HG02678 (cell line): ENCODE measurements around the gene SMCP.
A peak's percentile ranks its signal among the peaks of the same experiment; 100 is the strongest.

Experiments used
- ATAC-seq: cut with Tn5 transposase; IDR thresholded peaks from one replicate; pipeline ENCODE4 v1.9.1; 2021; ENCODE audit warnings: mild to moderate bottlenecking, moderate library complexity; ENCODE audit not compliant: unreplicated experiment

The SMCP gene, protein sequence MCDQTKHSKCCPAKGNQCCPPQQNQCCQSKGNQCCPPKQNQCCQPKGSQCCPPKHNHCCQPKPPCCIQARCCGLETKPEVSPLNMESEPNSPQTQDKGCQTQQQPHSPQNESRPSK

DNA sequence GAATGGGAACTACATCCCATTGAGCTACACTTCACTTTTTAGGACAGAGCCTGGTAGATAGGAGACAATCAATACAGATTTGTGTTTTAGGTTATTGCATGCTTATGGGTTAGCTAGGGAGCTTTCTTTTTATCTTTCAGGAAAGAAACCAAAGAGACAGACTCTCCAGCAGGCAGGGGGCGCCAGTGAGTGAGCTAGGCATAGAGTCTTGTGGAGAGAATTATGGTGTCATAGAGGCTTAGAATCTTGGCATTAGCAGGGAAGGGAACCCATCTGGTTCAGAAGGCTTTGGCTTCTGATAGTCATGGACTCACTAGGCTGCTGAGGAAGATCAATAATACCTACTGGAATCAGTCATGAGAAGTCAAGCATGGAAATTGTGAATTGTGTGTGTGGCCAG, at the start of gene SMCP:
Gene SMCP (plus strand): TSS at position 281 of the 400 bp plus-strand sequence. CDS start 6,101 bp downstream, outside the sequence.
- ATAC-seq, result no peak

DNA sequence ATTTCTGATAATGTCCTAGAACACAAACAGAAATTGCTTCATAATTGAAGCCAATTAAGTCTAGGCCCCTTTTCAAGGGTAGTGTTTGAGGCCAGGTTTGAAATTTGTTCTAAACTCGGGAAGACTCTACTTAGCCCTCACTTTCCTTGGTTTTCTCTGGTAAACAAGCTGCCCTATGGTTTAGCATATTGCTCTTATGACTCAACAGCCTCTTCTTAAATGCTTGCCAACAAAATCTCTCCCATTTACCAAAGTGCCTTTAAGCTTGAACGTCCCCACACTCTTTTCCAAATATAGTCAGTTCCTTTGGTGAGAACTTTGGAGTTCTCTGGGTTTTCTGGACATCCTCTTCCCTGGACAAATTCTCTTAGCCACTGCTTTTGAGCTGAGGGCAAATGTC, 41.3 kb upstream of the SMCP start:
- ATAC-seq, result no peak

DNA sequence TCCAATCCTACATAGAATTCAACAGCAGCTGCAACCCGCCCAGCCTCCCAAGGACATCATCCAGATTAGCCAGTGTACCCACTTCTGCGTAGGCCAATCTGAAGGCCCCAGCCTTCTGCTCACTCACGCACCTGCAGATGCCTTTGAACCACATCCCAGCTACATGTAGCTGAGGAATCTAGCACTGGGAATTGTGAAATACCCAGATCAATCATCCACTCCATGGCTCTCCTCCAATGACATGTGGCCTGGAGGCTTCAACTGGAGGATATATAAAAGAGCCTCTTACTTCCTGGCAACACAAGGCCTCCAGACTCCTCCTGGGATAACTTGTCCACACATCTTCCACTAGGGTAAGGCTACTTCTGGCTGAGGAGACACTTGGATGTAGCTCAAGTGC, 35.6 kb upstream of the SMCP start, which contains the start of gene LCE6A:
Gene LCE6A (plus strand): TSS at position 301 of the 400 bp plus-strand sequence. CDS start 665 bp downstream, outside the sequence.
- ATAC-seq, result no peak

DNA sequence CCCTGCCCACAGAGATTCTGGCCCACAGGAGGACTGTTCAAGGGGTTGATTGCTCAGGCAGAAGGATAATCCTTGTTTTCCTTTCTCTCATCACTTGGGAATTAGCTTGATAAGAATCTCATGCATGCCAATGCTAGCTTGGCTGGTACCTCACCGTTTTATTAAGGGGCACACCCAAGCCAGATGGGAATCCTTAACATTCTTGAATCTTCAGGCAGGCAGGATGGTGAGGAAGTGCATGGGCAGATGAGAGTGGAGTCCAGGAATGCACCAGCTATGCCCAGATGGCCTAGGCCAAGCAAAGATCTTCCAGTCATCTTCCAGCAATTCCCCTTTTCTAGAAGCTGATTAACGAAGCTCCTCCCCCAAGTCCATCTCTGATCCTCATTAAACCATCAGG, 22.5 kb upstream of the SMCP start:
- no peak for ATAC-seq

DNA sequence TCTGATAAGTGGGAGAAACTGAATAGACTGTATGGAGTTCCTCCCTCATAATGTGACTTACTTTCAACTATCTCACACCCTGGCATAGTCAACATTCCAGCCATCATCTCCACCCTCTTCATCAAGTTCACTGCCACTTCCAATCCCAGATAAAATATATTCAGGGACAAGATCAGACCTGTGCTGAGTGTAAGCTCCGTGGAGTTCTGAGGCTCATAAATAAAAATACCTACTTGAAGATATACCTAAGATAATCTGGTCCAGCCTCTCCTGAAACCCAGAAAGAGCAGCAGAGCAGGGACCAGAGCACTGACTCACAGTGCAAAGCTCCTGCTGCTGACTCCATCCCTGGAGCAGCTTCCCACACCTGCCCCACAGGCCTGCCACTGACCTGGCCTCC, 20.1 kb upstream of the SMCP start:
- no peak for ATAC-seq

DNA sequence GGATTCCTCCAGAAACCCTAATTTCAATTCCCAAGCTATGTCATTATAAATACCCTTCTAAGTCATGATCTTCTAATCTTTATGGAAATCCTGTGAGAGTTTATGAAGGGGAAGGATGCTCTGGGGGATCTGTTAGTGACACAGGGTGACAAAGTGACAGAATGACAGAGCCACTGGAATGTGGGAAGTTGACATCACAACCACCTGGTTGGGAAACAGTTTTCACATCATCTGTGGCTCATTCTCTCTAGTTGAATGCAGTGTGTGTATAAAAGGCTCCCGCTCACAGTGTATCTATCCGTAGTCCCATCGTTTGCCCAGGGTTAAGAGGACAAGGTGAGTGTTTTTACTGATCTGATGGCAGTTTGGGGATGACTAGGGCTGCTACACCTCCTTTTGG, 18.4 kb upstream of the SMCP start, which contains the start of gene LCE7A:
Gene LCE7A (plus strand): TSS at position 301 of the 400 bp plus-strand sequence. CDS start 702 bp downstream, outside the sequence.
- ATAC-seq, result no peak

DNA sequence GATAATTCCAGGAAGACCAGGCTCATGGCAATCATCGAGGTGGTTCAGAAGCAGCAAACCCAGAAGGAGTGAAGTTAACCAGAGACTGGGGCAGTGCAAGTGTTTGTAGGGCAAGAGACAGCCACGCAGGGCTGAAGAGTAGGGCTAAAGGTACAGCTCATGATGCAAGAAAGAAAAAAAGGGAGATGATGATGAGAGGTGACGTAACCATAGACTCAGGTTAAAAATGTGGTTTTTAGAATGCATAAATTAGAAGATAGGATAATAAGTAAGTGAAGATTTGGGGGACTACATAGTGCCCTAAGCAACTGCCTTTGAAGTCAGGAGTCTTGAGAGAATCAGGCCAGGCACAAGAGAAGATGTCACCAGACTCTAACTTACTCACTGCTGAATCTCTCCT, 18.0 kb upstream of the SMCP start:
- ATAC-seq, result no peak

DNA sequence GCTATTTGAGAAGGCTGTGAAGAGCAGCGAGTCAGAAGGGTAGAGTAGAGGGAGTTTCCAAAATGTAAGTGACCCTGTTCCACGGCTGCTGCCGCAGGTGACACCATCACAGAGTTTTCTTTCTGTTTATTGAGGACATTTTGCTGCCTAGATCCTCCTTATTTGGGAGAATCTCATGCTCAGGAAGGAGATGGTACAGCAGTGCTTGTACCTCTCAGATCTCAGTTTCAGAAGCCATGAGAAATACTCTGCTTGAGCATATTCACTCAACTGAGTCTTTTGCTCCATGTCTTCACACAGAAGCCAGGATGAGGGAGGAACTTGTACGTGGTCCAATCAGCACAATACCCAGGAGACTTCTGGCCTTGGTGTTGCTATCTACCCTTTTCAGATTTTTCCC, 16.7 kb upstream of the SMCP start:
- ATAC-seq, result no peak

DNA sequence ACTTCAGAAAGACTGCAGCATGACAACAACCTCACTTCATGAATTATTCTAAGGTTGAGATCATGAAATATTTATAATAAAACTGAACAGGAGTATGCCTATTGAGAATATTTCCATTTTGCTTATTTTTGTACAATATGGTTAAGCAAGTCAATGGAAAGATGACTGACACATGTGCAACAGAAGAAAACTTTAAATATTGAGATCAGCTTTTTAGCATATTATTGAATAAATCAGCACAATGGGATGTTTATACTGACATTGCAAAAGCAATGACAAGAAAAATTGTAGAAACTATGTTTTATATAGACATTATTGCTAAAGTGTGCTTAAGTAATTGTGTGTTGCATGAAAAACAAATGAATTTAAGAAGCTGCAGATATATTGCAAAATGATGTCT, 13.7 kb upstream of the SMCP start:
- no peak for ATAC-seq

DNA sequence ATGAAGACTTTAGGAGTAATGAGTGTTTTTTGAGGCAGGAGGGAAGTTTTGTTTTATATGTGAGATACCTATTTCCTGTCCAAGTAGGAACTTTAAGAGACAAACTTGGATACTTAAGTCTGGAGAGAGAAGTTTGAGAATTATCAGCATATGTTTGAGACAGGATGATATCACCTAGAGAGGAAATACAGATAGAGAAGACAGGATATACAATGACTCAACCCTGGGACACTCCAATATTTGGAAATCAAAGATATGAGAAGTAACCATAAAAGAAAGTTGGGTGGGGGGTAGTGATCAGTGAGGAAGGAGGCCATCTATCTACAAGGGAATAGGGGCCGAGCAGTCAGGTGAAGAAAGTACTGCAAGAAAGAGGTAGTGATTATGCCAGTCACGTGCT, 11.8 kb upstream of the SMCP start:
- ATAC-seq, result no peak

DNA sequence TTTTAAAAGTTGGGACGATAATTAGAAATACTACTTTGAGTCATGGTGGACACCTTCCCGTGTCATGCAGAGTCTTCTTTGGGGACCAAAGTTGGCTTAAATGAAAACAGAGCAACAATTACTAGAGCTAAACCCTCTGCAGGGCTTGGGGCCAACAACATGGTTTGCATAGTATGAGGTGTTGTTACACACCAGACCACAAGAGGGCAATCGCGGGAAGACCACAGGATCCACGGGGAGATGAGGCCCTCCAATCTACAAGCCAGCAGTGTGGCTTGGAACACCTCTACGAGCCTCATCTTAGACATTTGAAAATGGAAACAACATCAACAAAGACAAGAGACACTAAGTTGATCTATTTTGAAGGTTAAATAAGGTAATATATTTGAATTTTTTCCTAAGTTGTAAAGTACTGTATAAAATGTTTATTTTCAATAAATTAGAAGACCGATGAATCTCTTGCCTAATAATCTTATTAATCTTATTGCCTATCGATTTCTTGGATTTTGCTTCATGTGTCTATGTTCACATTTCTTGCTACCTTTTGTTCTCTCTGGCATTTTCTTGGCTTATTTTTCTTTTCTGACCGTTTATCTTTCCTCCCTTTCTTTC, 8.2 kb upstream of the SMCP start:
- peak; percentile 70 for ATAC-seq

DNA sequence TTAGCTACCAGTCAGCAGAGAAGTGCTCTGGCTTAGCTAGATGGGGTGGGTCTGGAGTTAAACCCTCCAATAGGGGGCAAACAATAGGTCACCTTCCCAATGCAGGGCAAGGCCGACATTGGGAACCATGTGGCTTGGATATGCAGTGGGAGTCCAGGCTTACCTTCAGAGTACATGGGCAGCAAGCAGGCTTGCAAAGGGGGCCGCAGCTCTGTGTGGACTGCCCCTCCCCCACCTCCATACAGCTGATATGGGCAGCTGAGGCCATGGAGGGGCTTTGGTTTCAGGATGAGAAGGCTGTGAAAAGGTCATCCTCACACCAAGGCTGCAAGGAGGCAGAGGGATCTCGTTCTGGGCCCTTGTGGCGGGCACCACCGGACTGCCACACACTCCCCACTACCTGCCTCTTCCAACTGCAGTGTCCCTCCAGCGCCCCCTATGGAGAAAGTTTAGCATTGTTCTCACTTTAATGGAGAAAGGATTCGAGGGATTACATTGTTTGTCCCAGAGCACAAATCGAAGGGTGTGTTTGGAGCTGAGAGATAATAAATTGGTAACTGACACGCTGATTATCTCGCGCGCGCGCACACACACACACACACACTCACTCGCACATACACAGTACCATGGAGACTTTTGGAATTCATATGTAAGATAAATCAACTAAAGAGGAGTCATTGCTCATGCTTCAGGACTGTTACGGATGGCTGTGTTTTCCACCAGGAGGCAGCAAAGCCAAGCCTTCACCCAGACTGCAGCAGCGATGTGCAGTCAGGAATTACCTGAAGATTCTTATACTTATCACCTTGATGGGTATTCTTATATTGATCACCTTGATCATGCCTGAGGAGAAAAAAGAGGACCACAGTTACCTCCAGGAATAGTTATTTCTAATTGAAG, 7.0 kb upstream of the SMCP start:
- ATAC-seq, result no peak

DNA sequence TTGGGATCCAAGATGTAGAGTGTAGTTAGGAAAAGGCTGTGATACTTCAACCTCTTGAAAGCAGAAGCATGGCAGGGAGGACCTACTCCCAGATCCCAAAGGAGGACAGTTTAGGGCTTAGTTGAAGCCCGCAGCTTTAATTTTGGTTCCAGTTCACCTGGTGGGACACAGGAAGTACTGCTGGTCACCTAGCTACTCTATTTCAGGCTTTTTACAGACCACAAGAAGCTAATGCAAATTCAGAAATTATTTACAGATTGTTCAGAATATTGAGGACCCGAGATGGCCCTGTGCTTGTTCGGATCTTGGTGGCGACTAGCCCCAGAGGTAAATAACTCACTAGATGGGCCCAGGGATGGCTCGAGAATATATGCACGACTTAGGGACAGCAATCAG, 6.4 kb upstream of the SMCP start:
- ATAC-seq, result no peak

DNA sequence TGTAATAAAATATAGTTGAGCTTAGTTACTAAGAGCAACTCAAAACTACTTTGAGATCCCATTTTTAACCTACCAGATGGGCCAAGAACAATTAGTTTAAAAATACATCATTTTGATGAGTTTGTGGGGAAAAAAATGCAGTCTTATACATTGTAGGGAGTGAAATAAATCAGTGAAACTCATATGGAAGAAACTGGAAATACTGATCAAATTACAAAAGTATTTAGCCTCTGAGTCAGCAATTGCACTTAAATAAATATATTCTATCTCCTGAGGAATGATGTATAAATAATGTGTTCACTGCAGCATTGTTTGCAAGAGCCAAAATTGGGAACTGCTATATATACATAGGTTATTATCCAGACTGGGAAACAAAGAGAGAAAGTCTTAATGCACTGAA, 4.6 kb upstream of the SMCP start:
- ATAC-seq, result no peak

DNA sequence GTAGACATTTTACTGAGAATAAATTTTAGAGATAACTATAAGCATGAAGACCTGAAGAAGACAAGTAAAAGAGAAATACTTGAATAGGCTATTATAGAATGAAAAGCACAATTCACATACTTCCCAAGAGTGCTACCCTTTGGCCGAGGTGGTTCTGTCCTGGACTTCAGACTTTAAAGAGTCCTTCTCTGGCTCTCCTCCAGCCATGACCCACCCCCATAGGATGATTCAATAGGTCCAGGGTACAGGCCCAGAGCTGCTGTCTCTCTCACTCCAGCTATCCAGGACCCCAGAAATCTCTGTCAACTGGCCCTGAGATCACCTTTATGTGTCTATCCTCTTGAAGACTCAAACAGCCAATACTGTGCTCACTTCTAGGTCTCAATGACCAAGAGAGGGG, 1.3 kb upstream of the SMCP start:
- no peak for ATAC-seq

DNA sequence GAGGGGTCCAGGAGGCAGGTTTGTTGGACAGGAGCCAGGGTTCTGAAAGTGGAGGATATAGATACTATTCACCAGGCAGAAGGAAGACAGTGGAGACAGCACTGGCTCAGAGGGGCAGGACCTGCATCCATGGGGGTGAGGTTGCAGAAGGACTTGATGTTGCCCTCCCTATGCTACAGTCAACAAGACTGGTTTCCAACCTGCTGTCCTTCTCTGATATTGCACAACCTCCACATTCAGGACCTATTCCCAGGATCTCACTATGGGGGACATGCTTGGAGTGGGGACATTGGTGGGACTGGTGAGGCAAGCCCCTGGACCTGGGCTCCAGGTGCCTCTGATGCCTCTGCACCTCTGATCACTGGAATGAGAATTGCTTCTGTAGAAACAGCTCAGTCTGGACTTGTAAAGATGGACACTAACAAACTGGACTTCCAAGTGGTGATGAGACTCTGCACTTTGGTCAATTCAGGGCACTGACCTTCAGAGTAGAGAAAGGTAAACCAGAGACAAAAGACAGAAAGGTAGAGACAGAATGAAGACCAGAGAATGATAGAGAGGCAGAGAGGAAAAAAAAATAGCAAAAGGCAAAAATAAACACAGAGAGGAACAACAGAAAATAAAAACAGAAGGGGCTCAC, 1.6 kb downstream of the SMCP start:
- ATAC-seq, result no peak

DNA sequence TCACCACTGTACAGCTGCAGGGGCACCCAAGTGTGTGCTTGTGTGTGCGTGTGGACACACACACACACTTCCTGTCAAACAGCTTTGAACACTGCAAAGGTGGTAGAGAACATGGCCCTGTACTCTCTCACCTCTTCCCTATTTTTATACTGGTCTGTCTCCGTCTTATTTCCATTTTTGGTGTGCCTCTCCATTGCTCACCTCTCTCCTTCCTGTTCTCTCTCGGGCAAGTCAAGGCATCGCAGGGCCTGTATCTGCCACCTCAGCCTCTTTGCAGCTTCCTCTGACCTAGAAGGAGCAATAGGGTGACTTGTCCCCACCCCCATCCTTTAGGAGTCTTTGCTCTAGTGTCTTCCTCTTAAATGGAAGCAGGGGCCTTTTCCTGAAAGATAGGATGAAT, 2.2 kb downstream of the SMCP start:
- ATAC-seq, result no peak

DNA sequence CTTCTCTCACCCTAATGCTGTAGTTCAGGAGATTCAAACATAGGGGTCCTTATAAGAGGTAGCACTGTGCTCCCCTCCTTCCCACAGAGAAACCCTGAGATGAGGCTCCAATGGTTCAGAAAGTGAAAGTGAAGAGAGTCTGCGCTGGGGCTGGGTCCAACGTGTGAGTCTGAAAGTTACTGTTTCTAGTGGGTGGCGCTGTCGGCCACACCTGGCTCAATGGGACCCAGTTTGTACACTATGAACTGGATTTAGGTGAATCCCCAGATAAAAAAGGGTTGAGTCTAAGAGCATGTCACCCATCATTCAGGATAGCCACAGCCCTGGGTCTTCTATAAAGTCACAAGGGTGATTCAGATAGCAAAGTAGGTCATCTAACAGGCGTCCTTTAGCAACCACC, 2.8 kb downstream of the SMCP start:
- ATAC-seq, result no peak

DNA sequence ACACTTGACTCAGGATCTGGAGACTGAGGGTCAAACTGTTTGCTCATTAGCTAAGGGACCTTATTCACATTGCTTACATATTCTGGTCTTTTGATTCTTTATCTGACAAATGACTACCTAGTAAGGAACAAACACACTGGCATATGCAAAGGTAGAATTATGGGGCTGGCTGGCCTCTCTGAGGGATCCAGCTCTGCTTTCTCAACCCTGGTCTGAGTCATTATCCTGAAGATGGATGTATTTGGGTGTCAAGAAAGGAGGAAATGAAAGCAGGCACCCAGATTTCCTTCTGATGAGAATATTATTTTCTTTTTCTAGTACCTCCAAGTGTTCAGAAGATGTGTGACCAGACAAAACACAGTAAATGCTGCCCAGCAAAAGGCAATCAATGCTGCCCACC, 6.0 kb downstream of the SMCP start:
- ATAC-seq, result no peak

DNA sequence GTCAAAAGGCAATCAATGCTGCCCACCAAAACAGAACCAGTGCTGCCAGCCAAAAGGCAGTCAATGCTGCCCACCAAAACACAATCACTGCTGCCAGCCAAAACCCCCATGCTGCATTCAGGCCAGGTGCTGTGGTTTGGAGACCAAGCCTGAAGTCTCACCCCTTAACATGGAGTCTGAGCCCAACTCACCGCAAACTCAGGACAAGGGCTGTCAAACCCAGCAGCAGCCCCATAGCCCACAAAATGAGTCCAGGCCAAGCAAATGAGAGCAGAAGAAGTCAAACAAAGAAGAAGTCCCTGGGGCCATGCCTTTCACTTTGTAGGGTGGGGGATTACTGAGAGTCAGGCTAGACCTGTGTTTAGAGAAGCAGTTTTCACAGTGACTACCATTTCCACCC, 6.4 kb downstream of the SMCP start:
- ATAC-seq, result no peak

DNA sequence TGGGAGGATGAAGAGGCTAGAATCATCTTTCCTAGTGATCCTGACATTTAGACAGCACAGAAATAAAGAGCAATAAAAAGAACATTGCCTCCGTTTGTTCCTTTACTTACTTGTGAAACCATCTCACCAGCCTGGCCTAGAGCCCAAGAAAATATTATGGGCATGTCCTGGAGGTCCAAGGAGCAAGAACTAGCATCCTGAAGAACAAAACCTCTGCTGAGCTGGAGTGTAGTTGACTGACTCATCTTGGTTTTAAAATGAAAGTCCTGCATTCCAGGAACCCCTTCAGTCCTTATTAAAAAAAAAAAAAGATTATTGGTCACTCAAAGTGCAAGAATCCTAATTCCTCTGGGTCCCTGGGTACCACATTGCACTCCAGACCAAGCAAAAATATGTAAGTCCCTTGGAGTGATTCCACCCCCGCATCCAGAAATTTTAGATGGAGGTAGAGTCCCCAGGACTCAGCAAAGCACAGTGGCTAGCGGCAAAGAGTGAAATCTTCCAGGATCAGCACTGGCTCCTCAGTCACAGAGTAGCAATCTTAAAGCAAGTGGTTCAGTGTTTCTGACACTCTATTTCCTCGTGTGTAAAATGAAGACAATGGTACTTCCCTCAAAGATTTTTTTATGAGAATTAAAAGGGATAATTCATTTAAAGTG, 7.0 kb downstream of the SMCP start:
- ATAC-seq, result no peak
